Measurements from ENCODE around the gene PMM2.
A peak's percentile ranks its signal among the peaks of the same experiment; 100 is the strongest.
"Not testable (repeated sequence)": the region's sequence is repeated elsewhere in the genome, so short reads cannot be mapped to it uniquely, and the experiment has no call there.

The PMM2 gene

GRCh38 chr16:8797364-8798173 lies at the start of gene PMM2, which contains the start of gene TMEM186:
Gene PMM2 (plus strand): TSS chr16:8797839. CDS start chr16:8797883, 44 bp downstream.
Gene TMEM186 (minus strand): TSS chr16:8797639. CDS start chr16:8797614, 25 bp downstream.
- TF ChIP-seq CTCF (IDR thresholded peaks at IDR 0.05; ENCODE audit: low read depth, low read length) (no peak), MAX (IDR thresholded peaks at IDR 0.05; ENCODE audit: low read depth, low read length) (peak; percentile 95), MYC (IDR thresholded peaks at IDR 0.05; ENCODE audit: low read depth, low read length) (peak; percentile 94), POLR2A (IDR thresholded peaks at IDR 0.05; ENCODE audit: extremely low read depth, insufficient read length) (peak; percentile 76)
- peak within 1 kb of the TSS; percentile 82 for H3K4me3 ChIP-seq (ENCODE audit: low read depth, low read length)

GRCh38 chr16:8748944-8749343 lies 48.7 kb upstream of the PMM2 start:
- DNase-seq (ENCODE audit: low read depth), result peak; percentile 55
- H3K4me3 ChIP-seq (ENCODE audit: low read depth, low read length), result not testable (repeated sequence)

More at GRCh38 chr16:8797364-8798173, at the start of gene PMM2, which contains the start of gene TMEM186:
- peak; percentile 98 for DNase-seq (ENCODE audit: low read depth)

- no peak overlapping the region for H3K4me3 ChIP-seq (ENCODE audit: low read depth, low read length)
- DNase-seq (ENCODE audit: low read depth), result no peak
- TF ChIP-seq MYC (IDR thresholded peaks at IDR 0.05; ENCODE audit: low read depth, low read length) (no peak), POLR2A (IDR thresholded peaks at IDR 0.05; ENCODE audit: extremely low read depth, insufficient read length) (no peak), CTCF (IDR thresholded peaks at IDR 0.05; ENCODE audit: low read depth, low read length) (no peak), MAX (IDR thresholded peaks at IDR 0.05; ENCODE audit: low read depth, low read length) (no peak)
These were observed 45.9 kb upstream of the PMM2 start for GRCh38 chr16:8751481-8752311.

GRCh38 chr16:8752706-8753105 lies 44.9 kb upstream of the PMM2 start:
- TF ChIP-seq POLR2A (IDR thresholded peaks at IDR 0.05; ENCODE audit: extremely low read depth, insufficient read length) (no peak), CTCF (IDR thresholded peaks at IDR 0.05; ENCODE audit: low read depth, low read length) (no peak), MAX (IDR thresholded peaks at IDR 0.05; ENCODE audit: low read depth, low read length) (no peak), MYC (IDR thresholded peaks at IDR 0.05; ENCODE audit: low read depth, low read length) (no peak)
- no peak overlapping the region for H3K4me3 ChIP-seq (ENCODE audit: low read depth, low read length)
- no peak for DNase-seq (ENCODE audit: low read depth)

GRCh38 chr16:8753416-8754054 lies 44.1 kb upstream of the PMM2 start:
- H3K4me3 ChIP-seq (ENCODE audit: low read depth, low read length), result no peak overlapping the region
- no peak for DNase-seq (ENCODE audit: low read depth)
- no peak for TF ChIP-seq MYC (IDR thresholded peaks at IDR 0.05; ENCODE audit: low read depth, low read length)
- no peak for TF ChIP-seq MAX (IDR thresholded peaks at IDR 0.05; ENCODE audit: low read depth, low read length)
- no peak for TF ChIP-seq CTCF (IDR thresholded peaks at IDR 0.05; ENCODE audit: low read depth, low read length)
- no peak for TF ChIP-seq POLR2A (IDR thresholded peaks at IDR 0.05; ENCODE audit: extremely low read depth, insufficient read length)

Measured in NB4 (cell line).